SU-DHL-6 (cell line): ENCODE measurements around the gene PLLP.

ENCODE experiments used
- CTCF ChIP-seq: fragments of 200-600 bp; sonication (generic); IDR thresholded peaks from one replicate; pipeline ENCODE4 v1.5.1; 2017; ENCODE audit warnings: antibody characterized with exemption, mild to moderate bottlenecking, low read length, moderate library complexity; ENCODE audit not compliant: insufficient read depth, poor library complexity, severe bottlenecking
- EZH2phosphoT487 ChIP-seq: fragments of 200-600 bp; sonication (generic), shearing (Covaris generic); conservative IDR thresholded peaks from 2 replicates; pipeline ENCODE4 v1.6.1; 2018; ENCODE audit warnings: mild to moderate bottlenecking, antibody characterized with exemption, low read length, moderate library complexity, mixed read lengths

GRCh38 chr16:57279780-57280638, 4.5 kb downstream of the PLLP start:
- TF ChIP-seq CTCF (no peak), EZH2phosphoT487 (no peak)
